ENCODE measurements around the gene NHSL1. TPM values are rescaled to one million over a fixed set of nuclear protein-coding genes. Genes with fewer than 3 reads are reported as not detected.

Gene NHSL1
- total RNA-seq, 2 donors from 2014 or later = 9.7 to 13.3 TPM

- ATAC-seq (ENCODE audit: insufficient number of reproducible peaks, low FRiP score, low read depth) (no peak), DNase-seq (ENCODE audit: low spot score) (no peak)
- H3K4me3 ChIP-seq = peak overlapping the region; percentile 83
- TF ChIP-seq, protein P1, sequence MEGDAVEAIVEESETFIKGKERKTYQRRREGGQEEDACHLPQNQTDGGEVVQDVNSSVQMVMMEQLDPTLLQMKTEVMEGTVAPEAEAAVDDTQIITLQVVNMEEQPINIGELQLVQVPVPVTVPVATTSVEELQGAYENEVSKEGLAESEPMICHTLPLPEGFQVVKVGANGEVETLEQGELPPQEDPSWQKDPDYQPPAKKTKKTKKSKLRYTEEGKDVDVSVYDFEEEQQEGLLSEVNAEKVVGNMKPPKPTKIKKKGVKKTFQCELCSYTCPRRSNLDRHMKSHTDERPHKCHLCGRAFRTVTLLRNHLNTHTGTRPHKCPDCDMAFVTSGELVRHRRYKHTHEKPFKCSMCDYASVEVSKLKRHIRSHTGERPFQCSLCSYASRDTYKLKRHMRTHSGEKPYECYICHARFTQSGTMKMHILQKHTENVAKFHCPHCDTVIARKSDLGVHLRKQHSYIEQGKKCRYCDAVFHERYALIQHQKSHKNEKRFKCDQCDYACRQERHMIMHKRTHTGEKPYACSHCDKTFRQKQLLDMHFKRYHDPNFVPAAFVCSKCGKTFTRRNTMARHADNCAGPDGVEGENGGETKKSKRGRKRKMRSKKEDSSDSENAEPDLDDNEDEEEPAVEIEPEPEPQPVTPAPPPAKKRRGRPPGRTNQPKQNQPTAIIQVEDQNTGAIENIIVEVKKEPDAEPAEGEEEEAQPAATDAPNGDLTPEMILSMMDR (IDR thresholded peaks at IDR 0.05) = no peak
- H3K27me3 ChIP-seq (replicated peaks; ENCODE audit: insufficient read depth) = no peaks in the 10 kb centered on the region
- H3K27ac ChIP-seq = peak overlapping the region; percentile 87 to 89
- H3K36me3 ChIP-seq = peaks cover 17% of the 10 kb centered on the region
- peaks cover 0 to 14% of the 10 kb centered on the region in 2 donors for H3K4me1 ChIP-seq (ENCODE audit: control insufficient read depth in 1 of 2, low read depth in 2 of 2)
- H3K9me3 ChIP-seq = no peaks in the 10 kb centered on the region
These were observed 96.5 kb downstream of the NHSL1 start for GRCh38 chr6:138402838-138403187.

DNA sequence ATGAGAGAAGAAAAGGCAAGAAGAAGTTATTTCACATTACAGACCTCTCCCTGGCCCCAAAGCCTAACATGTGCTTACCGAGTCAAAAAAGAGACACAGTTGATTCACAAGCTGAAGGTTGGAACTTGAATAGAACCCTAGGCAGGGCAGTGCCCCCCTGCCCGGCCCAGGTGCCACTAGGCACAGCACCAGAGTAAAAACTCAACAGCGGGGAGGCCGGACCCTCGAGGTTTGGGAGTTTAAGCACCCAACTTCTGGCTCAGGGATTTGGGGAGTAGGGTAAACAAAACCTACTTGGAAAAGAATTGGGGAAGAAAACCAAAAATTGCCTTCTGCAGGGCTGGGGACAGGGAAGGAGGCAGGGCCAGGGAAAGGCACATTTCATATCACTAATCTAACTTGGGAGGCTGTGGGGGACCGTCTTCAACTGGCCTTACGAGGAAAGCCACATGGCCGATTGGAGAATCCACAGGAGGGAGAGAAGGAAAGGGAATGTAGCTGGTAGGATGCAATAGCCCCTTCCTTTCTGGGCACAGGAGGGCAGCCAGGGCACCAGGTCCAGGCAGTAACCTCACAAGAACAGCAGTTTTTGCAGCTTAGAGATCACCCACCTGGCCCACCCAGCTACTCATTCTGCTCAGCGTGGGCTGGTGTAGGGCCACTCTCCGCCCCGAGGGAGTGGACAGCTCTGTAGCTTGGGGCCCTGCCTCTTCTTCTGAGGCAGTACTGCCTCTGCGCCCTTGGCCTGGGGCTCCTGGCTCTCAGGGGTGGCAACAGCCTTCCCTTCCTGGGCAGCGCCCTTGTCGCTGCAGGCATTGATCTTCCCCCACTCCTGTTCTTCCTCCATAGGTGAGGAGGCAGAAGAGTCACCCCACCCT is 97.1 kb downstream of the NHSL1 start:
- Histone ChIP-seq H3K4me3 (no peak overlapping the region), H3K27ac (no peak overlapping the region), H3K9me3 (no peaks in the 10 kb centered on the region), H3K36me3 (peaks cover 14% of the 10 kb centered on the region), H3K4me1 (ENCODE audit: control insufficient read depth in 1 of 2, low read depth in 2 of 2) (peaks cover 0 to 14% of the 10 kb centered on the region in 2 donors), H3K27me3 (replicated peaks; ENCODE audit: insufficient read depth) (no peaks in the 10 kb centered on the region)
- DNase-seq (ENCODE audit: low spot score) (no peak), ATAC-seq (ENCODE audit: insufficient number of reproducible peaks, low FRiP score, low read depth) (no peak)
- TF ChIP-seq, protein P1 (IDR thresholded peaks at IDR 0.05) = no peak

DNA sequence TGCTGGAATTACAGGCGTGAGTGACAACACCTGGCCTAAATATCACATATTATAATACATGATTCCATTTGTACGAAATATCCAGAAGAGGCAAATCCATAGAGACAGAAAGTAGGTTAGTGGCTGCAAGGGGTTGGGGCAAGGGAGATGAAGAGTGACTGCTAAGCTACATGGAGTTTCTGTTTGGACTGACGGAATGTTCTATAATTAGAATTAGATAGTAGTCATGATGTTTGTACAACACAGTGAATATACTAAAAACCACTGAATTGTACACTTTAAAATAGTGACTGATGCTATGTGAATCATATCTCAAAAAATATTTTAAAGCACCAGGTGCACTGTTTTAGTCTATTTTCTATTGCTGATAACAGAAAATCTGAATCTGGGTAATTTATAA is 99.0 kb downstream of the NHSL1 start:
- Histone ChIP-seq H3K4me3 (no peak overlapping the region), H3K9me3 (no peaks in the 10 kb centered on the region), H3K27me3 (replicated peaks; ENCODE audit: insufficient read depth) (no peaks in the 10 kb centered on the region), H3K4me1 (ENCODE audit: control insufficient read depth in 1 of 2, low read depth in 2 of 2) (peaks cover 0 to 11% of the 10 kb centered on the region in 2 donors), H3K36me3 (no peaks in the 10 kb centered on the region), H3K27ac (no peak overlapping the region)
- no peak for DNase-seq (ENCODE audit: low spot score)
- TF ChIP-seq, protein P1 (IDR thresholded peaks at IDR 0.05) = no peak
- no peak for ATAC-seq (ENCODE audit: insufficient number of reproducible peaks, low FRiP score, low read depth)

- no peaks in the 10 kb centered on the region for H3K9me3 ChIP-seq
- H3K27me3 ChIP-seq (replicated peaks; ENCODE audit: insufficient read depth) = no peaks in the 10 kb centered on the region
- no peaks in the 10 kb centered on the region for H3K4me1 ChIP-seq (ENCODE audit: control insufficient read depth in 1 of 2, low read depth in 2 of 2)
- H3K4me3 ChIP-seq = no peak overlapping the region
- no peaks in the 10 kb centered on the region for H3K36me3 ChIP-seq
- DNase-seq (ENCODE audit: low spot score) = no peak
- H3K27ac ChIP-seq = no peak overlapping the region
- ATAC-seq (ENCODE audit: insufficient number of reproducible peaks, low FRiP score, low read depth) = no peak
- TF ChIP-seq, protein P1 (IDR thresholded peaks at IDR 0.05) = no peak
These were observed 101.9 kb downstream of the NHSL1 start for GRCh38 chr6:138397128-138398122.

DNA sequence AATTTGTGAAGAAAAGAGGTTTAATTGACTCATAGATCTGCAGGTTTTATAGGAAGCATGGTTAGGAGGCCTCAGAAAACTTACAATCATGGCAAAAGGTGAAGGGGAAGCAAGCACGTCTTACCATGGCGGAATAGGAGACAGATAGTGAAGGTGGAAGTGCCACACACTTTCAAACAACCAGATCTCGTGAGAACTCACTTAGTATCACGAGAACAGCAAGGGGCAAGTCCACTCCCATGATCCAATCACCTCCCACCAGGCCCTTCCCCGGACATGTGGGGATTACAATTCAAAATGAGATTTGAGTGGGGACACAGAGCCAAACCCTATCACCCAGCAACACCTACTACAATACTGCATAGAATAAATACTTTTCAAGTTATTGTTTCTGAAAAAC is 102.6 kb downstream of the NHSL1 start:
- TF ChIP-seq, protein P1 (IDR thresholded peaks at IDR 0.05) = no peak

More for the DNA sequence above, 102.6 kb downstream of the NHSL1 start:
- no peak overlapping the region for H3K27ac ChIP-seq
- no peaks in the 10 kb centered on the region for H3K27me3 ChIP-seq (replicated peaks; ENCODE audit: insufficient read depth)
- ATAC-seq (ENCODE audit: insufficient number of reproducible peaks, low FRiP score, low read depth) (no peak), DNase-seq (ENCODE audit: low spot score) (no peak)
- H3K4me3 ChIP-seq = no peak overlapping the region
- no peaks in the 10 kb centered on the region for H3K4me1 ChIP-seq (ENCODE audit: control insufficient read depth in 1 of 2, low read depth in 2 of 2)
- H3K9me3 ChIP-seq = no peaks in the 10 kb centered on the region
- H3K36me3 ChIP-seq = no peaks in the 10 kb centered on the region
